Measurements from ENCODE around the gene ADCY7.

Gene ADCY7

GRCh38 chr16:50254072-50254471, 12.3 kb upstream of the ADCY7 start:
- H3K4me1 ChIP-seq (ENCODE audit: insufficient read depth, poor library complexity, severe bottlenecking): no peaks in the 10 kb centered on the region
- no peak overlapping the region for H3K27ac ChIP-seq (ENCODE audit: poor library complexity, severe bottlenecking)
- ATAC-seq (ENCODE audit: low read depth) (no peak), DNase-seq (ENCODE audit: low spot score) (no peak)
- H3K9me3 ChIP-seq (ENCODE audit: severe bottlenecking): no peaks in the 10 kb centered on the region
- no peaks in the 10 kb centered on the region for H3K36me3 ChIP-seq (ENCODE audit: low read depth)
- no peak for TF ChIP-seq CTCF (IDR thresholded peaks at IDR 0.05; ENCODE audit: poor library complexity, severe bottlenecking)
- H3K27me3 ChIP-seq (ENCODE audit: insufficient read depth, poor library complexity, severe bottlenecking): no peaks in the 10 kb centered on the region
- no peak overlapping the region for H3K4me3 ChIP-seq (ENCODE audit: severe bottlenecking)

- no peak for ATAC-seq (ENCODE audit: low read depth)
- no peaks in the 10 kb centered on the region for H3K36me3 ChIP-seq (ENCODE audit: low read depth)
- no peak for DNase-seq (ENCODE audit: low spot score)
- no peak overlapping the region for H3K27ac ChIP-seq (ENCODE audit: poor library complexity, severe bottlenecking)
- no peaks in the 10 kb centered on the region for H3K9me3 ChIP-seq (ENCODE audit: severe bottlenecking)
- no peaks in the 10 kb centered on the region for H3K4me1 ChIP-seq (ENCODE audit: insufficient read depth, poor library complexity, severe bottlenecking)
- H3K27me3 ChIP-seq (ENCODE audit: insufficient read depth, poor library complexity, severe bottlenecking): no peaks in the 10 kb centered on the region
- no peak overlapping the region for H3K4me3 ChIP-seq (ENCODE audit: severe bottlenecking)
- no peak for TF ChIP-seq CTCF (IDR thresholded peaks at IDR 0.05; ENCODE audit: poor library complexity, severe bottlenecking)
Measured at GRCh38 chr16:50255538-50255937, 10.8 kb upstream of the ADCY7 start.

DNA sequence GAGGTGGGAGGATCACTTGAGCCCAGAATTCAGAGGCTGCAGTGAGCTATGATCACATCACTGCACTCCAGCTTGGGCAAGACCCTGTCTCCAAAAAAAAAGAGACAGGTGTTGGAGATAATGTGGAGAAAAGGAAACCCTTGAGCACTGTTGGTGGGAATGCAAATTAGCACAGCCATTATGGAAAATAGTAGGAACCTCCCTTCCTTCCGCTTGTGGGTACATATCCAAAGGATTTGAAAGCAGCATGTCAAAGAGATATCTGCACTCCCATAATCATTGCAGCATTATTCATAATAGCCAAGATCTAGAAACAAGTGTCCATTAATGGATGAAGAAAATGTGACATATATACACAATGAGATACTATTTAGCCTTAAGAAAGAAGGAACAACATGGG, 9.7 kb upstream of the ADCY7 start:
- H3K36me3 ChIP-seq (ENCODE audit: low read depth): no peaks in the 10 kb centered on the region
- H3K27me3 ChIP-seq (ENCODE audit: insufficient read depth, poor library complexity, severe bottlenecking): no peaks in the 10 kb centered on the region
- no peak overlapping the region for H3K27ac ChIP-seq (ENCODE audit: poor library complexity, severe bottlenecking)
- no peak overlapping the region for H3K4me3 ChIP-seq (ENCODE audit: severe bottlenecking)
- no peaks in the 10 kb centered on the region for H3K9me3 ChIP-seq (ENCODE audit: severe bottlenecking)
- TF ChIP-seq CTCF (IDR thresholded peaks at IDR 0.05; ENCODE audit: poor library complexity, severe bottlenecking): no peak
- H3K4me1 ChIP-seq (ENCODE audit: insufficient read depth, poor library complexity, severe bottlenecking): no peaks in the 10 kb centered on the region
- ATAC-seq (ENCODE audit: low read depth) (no peak), DNase-seq (ENCODE audit: low spot score) (no peak)

- no peak overlapping the region for H3K27ac ChIP-seq (ENCODE audit: poor library complexity, severe bottlenecking)
- H3K36me3 ChIP-seq (ENCODE audit: low read depth): no peaks in the 10 kb centered on the region
- DNase-seq (ENCODE audit: low spot score): no peak
- no peaks in the 10 kb centered on the region for H3K4me1 ChIP-seq (ENCODE audit: insufficient read depth, poor library complexity, severe bottlenecking)
- no peaks in the 10 kb centered on the region for H3K9me3 ChIP-seq (ENCODE audit: severe bottlenecking)
- no peak overlapping the region for H3K4me3 ChIP-seq (ENCODE audit: severe bottlenecking)
- ATAC-seq (ENCODE audit: low read depth): no peak
- no peaks in the 10 kb centered on the region for H3K27me3 ChIP-seq (ENCODE audit: insufficient read depth, poor library complexity, severe bottlenecking)
- TF ChIP-seq CTCF (IDR thresholded peaks at IDR 0.05; ENCODE audit: poor library complexity, severe bottlenecking): no peak
Measured at GRCh38 chr16:50257876-50258275, 8.5 kb upstream of the ADCY7 start.

DNA sequence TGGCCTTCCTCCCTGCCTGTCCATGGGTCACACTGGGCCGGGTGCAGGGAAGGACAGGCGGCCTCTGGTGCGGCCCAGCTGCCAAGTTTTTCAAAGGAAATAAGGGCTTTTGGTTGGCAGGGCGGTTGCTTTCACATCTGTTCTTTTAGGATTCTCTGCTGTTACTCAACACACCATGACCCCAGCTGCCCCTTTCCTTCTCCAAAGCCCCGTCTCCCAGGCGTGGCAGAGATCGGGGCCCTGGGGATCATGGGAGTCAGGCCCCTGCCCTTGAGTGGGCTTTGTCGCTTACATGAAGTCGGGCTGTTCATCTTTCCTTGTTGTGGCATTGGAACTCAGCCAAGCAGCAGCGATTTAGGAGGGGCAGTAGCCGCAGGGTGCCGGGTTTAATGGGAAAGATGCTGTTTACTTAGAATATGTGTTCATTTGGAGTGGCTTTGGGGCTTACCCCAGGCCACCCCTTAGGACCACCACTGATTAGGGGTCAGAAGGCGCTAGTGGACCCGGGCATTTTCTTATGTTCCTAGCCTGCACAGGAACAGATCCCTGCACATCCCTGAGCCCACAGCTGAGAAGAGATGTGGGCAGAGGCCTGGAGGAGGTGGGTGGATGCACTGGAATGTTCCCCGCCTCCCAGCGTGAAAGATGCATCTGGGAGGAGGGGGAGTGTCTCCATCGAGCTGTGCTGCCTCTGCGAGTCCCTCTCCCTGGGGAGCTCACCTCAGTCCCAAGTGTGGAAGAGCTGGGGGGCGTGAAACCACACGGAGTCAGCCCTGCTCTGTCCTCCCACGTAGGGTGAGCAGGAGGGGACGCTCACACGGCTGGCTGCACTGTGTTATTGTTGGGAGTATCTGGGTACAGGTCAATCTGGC, 6.8 kb upstream of the ADCY7 start:
- DNase-seq (ENCODE audit: low spot score): no peak
- no peak overlapping the region for H3K27ac ChIP-seq (ENCODE audit: poor library complexity, severe bottlenecking)

More for the DNA sequence above, 6.8 kb upstream of the ADCY7 start:
- no peaks in the 10 kb centered on the region for H3K27me3 ChIP-seq (ENCODE audit: insufficient read depth, poor library complexity, severe bottlenecking)
- H3K36me3 ChIP-seq (ENCODE audit: low read depth): no peaks in the 10 kb centered on the region
- H3K4me1 ChIP-seq (ENCODE audit: insufficient read depth, poor library complexity, severe bottlenecking): no peaks in the 10 kb centered on the region
- ATAC-seq (ENCODE audit: low read depth): no peak; the same call in 2 of the 3 replicates
- TF ChIP-seq CTCF (IDR thresholded peaks at IDR 0.05; ENCODE audit: poor library complexity, severe bottlenecking): no peak
- H3K9me3 ChIP-seq (ENCODE audit: severe bottlenecking): no peaks in the 10 kb centered on the region
- no peak overlapping the region for H3K4me3 ChIP-seq (ENCODE audit: severe bottlenecking)

Measured in RWPE2 (cell line).